Thymus (tissue), 11 donors: Measurements from ENCODE around the gene SEMA6A. TPM values are rescaled to one million over a fixed set of nuclear protein-coding genes. Genes with fewer than 3 reads are reported as not detected.

Experiments
- DNase-seq, 9 donors: peaks; one replicate each; pipeline ENCODE4 v3.0.0-alpha.2; 2013; ENCODE audit warnings: low spot score in 9 of 9, low read depth in 6 of 9, missing footprints in 1 of 9
- H3K27ac ChIP-seq, 2 donors: one replicate each; pipeline ENCODE4 v1.5.1; 2013; ENCODE audit warnings: control low read depth in 1 of 2, low read depth in 1 of 2, low read length in 1 of 2, mild to moderate bottlenecking in 1 of 2, moderate library complexity in 1 of 2
- H3K27me3 ChIP-seq, 2 donors: one replicate each; pipeline ENCODE4 v1.5.1; 2013; ENCODE audit warnings: low read length in 1 of 2; ENCODE audit not compliant: control insufficient read depth in 2 of 2, insufficient read depth in 1 of 2
- H3K36me3 ChIP-seq, 2 donors: one replicate each; pipeline ENCODE4 v1.5.1; 2013; ENCODE audit warnings: low read length in 1 of 2, mild to moderate bottlenecking in 1 of 2, moderate library complexity in 1 of 2; ENCODE audit not compliant: control insufficient read depth in 2 of 2, insufficient read depth in 2 of 2
- H3K4me1 ChIP-seq, 2 donors: one replicate each; pipeline ENCODE4 v1.5.1; 2013; ENCODE audit warnings: low read length in 2 of 2; ENCODE audit not compliant: control insufficient read depth in 2 of 2, insufficient read depth in 2 of 2
- H3K4me3 ChIP-seq, 2 donors: one replicate each; pipeline ENCODE4 v1.5.1; 2013; ENCODE audit warnings: low read length in 2 of 2, control low read depth in 1 of 2, mild to moderate bottlenecking in 1 of 2
- H3K9me3 ChIP-seq, 2 donors: one replicate each; pipeline ENCODE4 v1.5.1; 2013; ENCODE audit warnings: low read length in 1 of 2, mild to moderate bottlenecking in 1 of 2; ENCODE audit not compliant: control insufficient read depth in 2 of 2, insufficient read depth in 1 of 2
- WGBS: extraction: QIAGEN DNeasy Blood & Tissue Kit; methylation state at CpG from one replicate; pipeline ENCODE4 v1.1.7; 2013; 5-methylcytosine and 5-hydroxymethylcytosine counted together
- polyA plus RNA-seq: library from polyadenylated mRNA; stranded (reverse); fragments of 200-250 nt; gene quantifications from one replicate; pipeline ENCODE4 v1.2.3, GENCODE V29; 2013
- total RNA-seq: library from RNA; stranded (reverse); fragments of 120-200 nt; gene quantifications from one replicate; pipeline ENCODE4 v1.2.4, GENCODE V29; 2013
- donor health status: healthy.

SEMA6A gene
- total and polyA plus RNA-seq, 2 donors, result 3.6 to 6.2 TPM

DNA sequence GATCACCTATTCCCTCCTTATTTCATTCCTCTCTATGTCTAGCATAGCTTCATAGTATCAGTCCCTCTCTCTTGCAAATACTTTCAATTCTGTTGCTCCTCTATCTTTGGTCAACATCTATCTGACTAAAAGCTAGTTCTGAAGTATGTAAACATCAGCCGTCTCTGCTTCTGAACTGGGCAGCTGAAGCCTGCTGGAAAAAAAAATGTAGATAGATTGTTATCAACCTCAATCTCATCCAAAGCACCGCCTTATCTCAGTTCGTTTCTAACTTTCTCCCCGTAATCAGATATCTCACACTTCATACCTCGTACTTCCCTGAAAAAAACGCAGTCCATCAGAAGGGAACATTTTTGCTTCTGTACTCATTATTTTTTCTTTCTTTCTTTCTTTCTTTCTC is 4.5 kb upstream of the SEMA6A start:
- Histone ChIP-seq H3K4me1 (peaks cover 0 to 18% of the 10 kb centered on the region in 2 donors), H3K27ac (no peak overlapping the region), H3K4me3 (no peak overlapping the region), H3K36me3 (no peaks in the 10 kb centered on the region), H3K9me3 (peaks cover 0 to 5% of the 10 kb centered on the region in 2 donors), H3K27me3 (peaks cover 32 to 44% of the 10 kb centered on the region in 2 donors)
- WGBS, result 83% methylated on average over 6 of the region's 6 CpGs
- DNase-seq, result no peak

DNA sequence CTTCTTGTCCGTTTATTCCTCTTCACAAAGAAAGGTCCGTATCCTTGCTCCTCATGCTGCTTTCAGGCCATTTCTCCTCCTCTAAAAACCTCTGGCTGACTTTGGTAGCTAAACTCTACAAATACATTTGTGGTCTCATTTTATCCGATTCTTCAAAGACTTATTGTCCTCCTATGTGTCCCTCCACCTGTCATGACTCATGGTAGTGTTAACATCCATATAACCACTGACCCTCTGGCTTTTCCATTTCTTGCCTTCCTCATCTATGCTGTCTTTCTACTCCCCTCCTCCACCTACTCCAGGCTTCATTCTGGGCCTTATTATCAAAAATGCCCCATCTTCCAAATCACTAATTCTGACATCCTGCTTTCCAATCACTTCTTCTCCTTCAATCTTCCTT is 4.1 kb upstream of the SEMA6A start:
- Histone ChIP-seq H3K27ac (no peak overlapping the region), H3K36me3 (no peaks in the 10 kb centered on the region), H3K9me3 (peaks cover 0 to 9% of the 10 kb centered on the region in 2 donors), H3K27me3 (peaks cover 36 to 49% of the 10 kb centered on the region in 2 donors), H3K4me1 (peaks cover 0 to 22% of the 10 kb centered on the region in 2 donors), H3K4me3 (no peak overlapping the region)
- WGBS, result 95% methylated on average over 3 of the region's 3 CpGs
- no peak for DNase-seq

DNA sequence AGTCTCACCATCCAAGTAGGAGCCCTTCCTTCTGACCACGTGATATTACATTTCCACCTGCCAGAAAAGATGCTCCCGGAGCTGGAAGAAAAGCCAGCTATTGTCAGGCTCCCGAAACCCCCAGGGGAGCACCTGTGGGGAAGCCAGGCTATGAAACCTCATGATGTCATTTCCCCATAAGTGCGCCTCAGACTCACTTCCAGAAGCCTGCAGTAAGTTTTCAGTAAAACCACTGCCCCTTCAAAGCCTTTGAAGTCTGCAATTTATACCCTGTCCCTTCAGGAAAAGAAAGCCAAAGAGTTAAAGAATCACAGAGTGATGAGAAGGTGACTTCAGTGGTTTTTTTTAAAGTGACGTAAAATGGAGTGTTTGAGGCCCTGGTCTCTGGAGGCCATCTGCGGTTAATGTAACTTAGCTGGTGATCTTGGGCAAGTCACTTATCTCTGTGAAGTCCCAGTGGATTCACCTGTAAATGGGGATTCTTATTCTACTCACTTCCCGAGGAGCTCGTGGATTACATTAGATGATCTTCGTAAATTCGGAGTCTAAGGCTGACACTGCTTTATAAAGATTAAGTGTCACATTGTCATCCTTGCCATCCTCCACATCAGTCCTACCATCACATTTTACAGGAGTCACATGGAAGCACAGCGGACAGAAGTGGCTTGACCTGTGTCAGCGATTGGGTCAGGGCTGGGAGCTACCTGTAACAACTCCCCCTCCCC is 2.6 kb upstream of the SEMA6A start:
- peaks cover 0 to 10% of the 10 kb centered on the region in 2 donors for H3K9me3 ChIP-seq
- WGBS, result 61% methylated on average over 12 of the region's 12 CpGs
- H3K27ac ChIP-seq, result no peak overlapping the region
- peaks cover 0 to 29% of the 10 kb centered on the region in 2 donors for H3K4me1 ChIP-seq
- DNase-seq, result peak in 2 of 9 donors; percentile 8 to 26
- no peaks in the 10 kb centered on the region for H3K36me3 ChIP-seq
- H3K4me3 ChIP-seq, result no peak overlapping the region
- H3K27me3 ChIP-seq, result peaks cover 50 to 63% of the 10 kb centered on the region in 2 donors

DNA sequence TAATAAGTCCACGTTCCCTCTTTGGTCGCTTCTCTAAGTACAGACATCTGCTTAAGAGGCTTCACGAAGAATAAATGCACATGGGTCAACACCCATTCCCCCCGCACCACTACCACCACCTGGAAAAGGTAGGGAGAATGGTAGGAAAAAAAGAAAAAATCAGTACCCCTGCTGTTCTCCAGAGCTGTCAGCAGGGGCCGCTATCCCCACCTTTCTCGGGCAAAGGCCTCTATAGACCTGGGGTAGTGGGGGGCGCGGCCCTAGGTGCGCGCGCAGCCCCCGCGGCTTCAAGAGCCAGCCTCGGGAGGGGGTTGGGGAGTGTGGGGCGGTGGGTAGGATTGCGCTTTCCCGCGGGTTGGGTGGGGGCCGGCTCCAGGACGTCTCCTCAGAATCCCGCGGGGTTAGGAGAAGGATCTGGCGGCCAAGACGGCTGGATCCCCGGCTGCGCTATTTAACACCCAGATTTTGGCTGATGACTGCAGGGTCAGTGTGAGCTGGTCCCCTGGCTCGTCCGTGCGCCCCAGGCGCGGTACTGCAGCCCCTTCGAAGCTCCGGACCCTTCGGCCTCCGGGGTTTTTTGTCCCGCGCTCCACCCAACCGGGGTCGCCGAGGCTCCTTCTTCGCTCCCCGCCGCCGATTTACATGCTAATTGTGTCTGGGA is 1.6 kb upstream of the SEMA6A start:
- Histone ChIP-seq H3K27ac (peak overlapping the region; percentile 20 to 50), H3K27me3 (peaks cover 58 to 74% of the 10 kb centered on the region in 2 donors), H3K9me3 (peaks cover 0 to 10% of the 10 kb centered on the region in 2 donors), H3K36me3 (no peaks in the 10 kb centered on the region), H3K4me3 (peak overlapping the region; percentile 22 to 39), H3K4me1 (peaks cover 0 to 29% of the 10 kb centered on the region in 2 donors)
- 3% methylated on average over 44 of the region's 44 CpGs for WGBS
- peak in 8 of 9 donors; percentile 27 to 80 (median 60) for DNase-seq

DNA sequence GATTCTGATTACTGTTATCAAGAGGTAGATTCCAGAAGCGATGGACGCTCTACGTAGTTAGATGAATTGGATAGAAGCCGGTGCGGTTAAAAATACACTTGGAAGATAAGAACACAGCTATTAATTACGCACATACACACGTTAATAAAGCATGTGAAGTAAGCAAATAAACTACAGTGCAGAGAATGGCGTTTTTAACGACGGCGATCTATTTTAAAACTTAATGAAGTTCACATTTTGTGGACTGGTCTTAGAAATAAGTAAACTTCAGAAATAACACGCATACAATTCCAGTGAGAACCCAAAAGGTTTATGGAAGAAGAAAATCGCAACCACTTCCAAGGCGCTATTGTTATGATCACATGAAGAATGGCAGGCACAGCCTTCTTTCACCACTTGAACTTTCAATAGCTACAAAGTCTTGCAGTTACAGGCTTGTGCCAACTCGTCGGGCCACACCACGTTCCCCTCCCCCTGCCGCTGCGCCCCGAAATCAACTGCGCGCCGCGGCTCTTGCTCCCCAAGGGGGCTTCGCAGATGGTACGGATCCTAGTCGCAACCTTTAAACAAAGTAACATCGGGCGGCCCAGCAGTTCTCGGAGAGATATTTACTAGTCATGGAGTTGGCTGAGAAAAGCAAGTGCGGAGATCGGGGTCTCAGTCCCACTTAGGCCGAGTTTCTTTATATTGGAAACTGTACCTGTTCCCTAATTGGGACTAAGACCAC is 866 bp upstream of the SEMA6A start:
- DNase-seq, result peak in 2 of 9 donors; percentile 3 to 33
- Histone ChIP-seq H3K36me3 (no peaks in the 10 kb centered on the region), H3K4me3 (peak overlapping the region; percentile 39 to 52), H3K27me3 (peaks cover 61 to 80% of the 10 kb centered on the region in 2 donors), H3K27ac (peak overlapping the region; percentile 50 to 66), H3K4me1 (peaks cover 0 to 29% of the 10 kb centered on the region in 2 donors), H3K9me3 (peaks cover 0 to 10% of the 10 kb centered on the region in 2 donors)
- 1% methylated on average over 33 of the region's 33 CpGs for WGBS

DNA sequence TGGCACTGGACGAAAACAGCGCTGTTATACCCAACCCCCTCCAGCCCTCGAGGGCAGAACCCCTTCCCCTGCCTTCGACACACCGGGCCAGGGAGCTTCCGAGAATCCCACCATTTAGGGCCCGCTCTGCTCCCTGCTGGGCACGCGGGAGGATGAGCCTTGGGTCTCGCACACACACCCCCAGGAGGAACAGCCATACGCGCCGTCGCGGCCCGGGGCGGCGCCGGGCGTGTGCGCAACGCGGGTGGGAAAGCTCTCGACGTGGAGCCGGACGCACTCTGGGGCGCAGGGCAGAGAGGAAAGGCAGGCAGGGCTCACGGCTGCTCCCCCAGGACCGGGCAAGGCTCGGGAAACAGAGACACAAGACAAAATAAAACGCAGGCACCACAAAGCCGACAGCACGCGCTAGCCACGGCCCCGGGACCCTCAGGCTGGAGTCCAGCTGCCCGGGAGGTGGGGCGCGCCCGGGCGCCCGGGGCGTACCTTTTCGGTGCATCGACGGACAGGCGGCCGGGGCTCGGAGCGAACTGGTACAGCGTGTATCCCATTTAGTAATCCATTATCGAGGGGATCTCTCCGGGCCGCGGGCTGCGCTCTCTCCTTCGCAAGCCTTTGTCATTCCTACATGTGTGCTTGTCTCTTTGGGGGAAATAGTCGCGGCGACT is 789 bp downstream of the SEMA6A start:
- peak overlapping the region; percentile 38 to 52 for H3K4me3 ChIP-seq
- H3K27me3 ChIP-seq, result peaks cover 68 to 94% of the 10 kb centered on the region in 2 donors
- DNase-seq, result peak in 2 of 9 donors; percentile 5 to 22
- no peaks in the 10 kb centered on the region for H3K36me3 ChIP-seq
- peaks cover 0 to 10% of the 10 kb centered on the region in 2 donors for H3K9me3 ChIP-seq
- H3K27ac ChIP-seq, result no peak overlapping the region
- peaks cover 0 to 29% of the 10 kb centered on the region in 2 donors for H3K4me1 ChIP-seq
- 2% methylated on average over 61 of the region's 61 CpGs for WGBS

DNA sequence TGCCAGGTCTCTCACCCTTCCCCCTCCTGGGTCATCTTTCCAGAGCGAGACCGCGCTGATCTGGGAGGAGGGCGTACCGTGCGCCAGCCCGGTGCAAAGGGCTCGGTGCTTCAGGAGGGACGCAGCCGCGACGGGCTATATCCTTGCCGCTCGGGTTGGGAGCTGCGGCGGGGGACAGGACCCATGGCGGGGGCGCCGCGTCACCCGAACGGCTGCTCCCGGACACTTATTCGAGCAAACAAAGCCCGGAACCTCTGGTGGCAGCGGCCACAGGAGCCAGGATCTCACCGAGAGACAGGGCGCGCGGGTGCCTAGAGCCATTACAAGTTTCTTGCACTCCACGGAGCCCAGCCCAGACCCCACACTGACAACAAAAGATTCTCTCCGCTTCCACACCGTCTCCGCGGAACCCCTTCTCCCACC is 1.3 kb downstream of the SEMA6A start:
- no peaks in the 10 kb centered on the region for H3K36me3 ChIP-seq
- DNase-seq, result peak in 2 of 9 donors; percentile 3 to 25
- peak overlapping the region; percentile 38 to 52 for H3K4me3 ChIP-seq
- H3K27ac ChIP-seq, result peak overlapping the region in 1 of 2 donors; percentile 8
- H3K4me1 ChIP-seq, result peaks cover 0 to 29% of the 10 kb centered on the region in 2 donors
- peaks cover 68 to 93% of the 10 kb centered on the region in 2 donors for H3K27me3 ChIP-seq
- peaks cover 0 to 10% of the 10 kb centered on the region in 2 donors for H3K9me3 ChIP-seq
- WGBS, result 2% methylated on average over 35 of the region's 35 CpGs

DNA sequence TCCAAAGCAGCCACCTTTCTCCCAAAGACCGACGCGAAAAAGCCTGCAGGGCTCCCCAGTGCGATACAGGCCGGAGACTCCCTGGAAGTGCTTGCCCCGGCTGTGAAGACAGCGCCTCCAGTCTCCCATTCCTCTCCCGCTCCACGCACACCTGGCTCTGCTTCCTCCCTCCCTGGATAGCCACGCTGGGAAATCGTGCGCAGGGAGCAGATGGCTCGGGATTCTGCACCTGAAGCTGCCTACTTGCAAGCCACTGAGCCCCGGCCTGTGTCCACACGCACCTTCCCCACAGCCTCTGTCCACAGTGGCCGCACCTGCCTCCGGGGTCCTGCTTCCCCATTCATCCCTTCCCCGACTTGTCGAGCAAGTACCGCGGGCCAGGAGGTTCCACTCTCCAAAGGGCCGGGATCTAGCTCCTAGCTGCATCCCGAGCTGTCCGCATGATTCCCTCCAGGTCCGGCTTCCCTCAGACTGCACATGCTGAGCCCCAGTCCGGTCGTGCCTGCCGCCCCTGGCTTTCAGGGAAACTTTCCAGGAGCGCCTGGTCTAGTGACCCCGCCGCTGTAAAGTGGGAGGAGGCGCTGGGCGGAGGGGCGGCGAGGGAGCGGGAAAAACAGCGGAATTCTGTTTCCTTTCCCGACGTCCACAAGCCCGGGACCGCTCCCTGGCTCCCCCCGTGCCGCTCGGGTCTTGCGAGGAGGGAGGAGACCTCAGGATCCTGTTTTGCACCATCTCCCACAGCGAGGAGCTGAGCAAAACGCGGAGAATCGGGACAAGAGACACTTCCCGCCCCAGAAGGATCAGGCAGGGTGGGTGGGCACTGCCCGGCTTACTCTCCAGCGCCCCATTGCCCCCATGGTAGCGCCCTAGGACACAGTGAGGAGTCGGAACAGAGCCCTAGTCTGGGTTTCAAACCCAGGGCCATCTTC is 2.0 kb downstream of the SEMA6A start:
- 3% methylated on average over 54 of the region's 54 CpGs for whole genome bisulfite sequencing
- H3K9me3 ChIP-seq, result peaks cover 0 to 10% of the 10 kb centered on the region in 2 donors
- no peak overlapping the region for H3K27ac ChIP-seq
- peaks cover 68 to 86% of the 10 kb centered on the region in 2 donors for H3K27me3 ChIP-seq
- H3K36me3 ChIP-seq, result no peaks in the 10 kb centered on the region
- H3K4me1 ChIP-seq, result peaks cover 0 to 29% of the 10 kb centered on the region in 2 donors
- peak overlapping the region; percentile 38 to 52 for H3K4me3 ChIP-seq
- peak in 2 of 9 donors; percentile 2 to 12 for DNase-seq
